ENCODE results near the gene TMTC2.

- no peak for TF ChIP-seq CTCF (IDR thresholded peaks at IDR 0.05; ENCODE audit: low read depth, low read length)
- no peak for TF ChIP-seq EZH2phosphoT487 (IDR thresholded peaks at IDR 0.05; ENCODE audit: low read depth)
These were observed 146.8 kb downstream of the TMTC2 start for GRCh38 chr12:82833481-82833880.
